ENCODE data around the gene SELENON.

- TF ChIP-seq POLR2AphosphoS5 (IDR thresholded peaks at IDR 0.05; ENCODE audit: low read depth, low read length) (no peak), POLR2A (IDR thresholded peaks at IDR 0.05; ENCODE audit: low read depth, low read length) (no peak), TAF1 (IDR thresholded peaks at IDR 0.05; ENCODE audit: low read depth, low read length) (no peak)
Observed at GRCh38 chr1:25814549-25815087, 14.6 kb downstream of the SELENON start.

All from GM12891 (cell line).